Stimulated activated CD4-positive, alpha-beta T cell treated with anti-CD3 and anti-CD28 coated beads, TNF-alpha, amount 100 ng/mL, for 48 hours (primary cell): ENCODE data around the gene MARCHF3.
"Not testable (repeated sequence)": the region's sequence is repeated elsewhere in the genome, so short reads cannot be mapped to it uniquely, and the experiment has no call there.

Experiments used
- DNase-seq, 3 donors: peaks; one replicate each; pipeline ENCODE4 v3.0.0-alpha.2; 2020; ENCODE audit warnings: low read depth in 3 of 3

Gene MARCHF3

GRCh38 chr5:127051591-127051990, 21.2 kb upstream of the MARCHF3 start:
- no peak for DNase-seq

GRCh38 chr5:127046343-127047072, 16.1 kb upstream of the MARCHF3 start:
- DNase-seq = no peak

GRCh38 chr5:127042593-127042992, 12.2 kb upstream of the MARCHF3 start:
- no peak for DNase-seq

DNA sequence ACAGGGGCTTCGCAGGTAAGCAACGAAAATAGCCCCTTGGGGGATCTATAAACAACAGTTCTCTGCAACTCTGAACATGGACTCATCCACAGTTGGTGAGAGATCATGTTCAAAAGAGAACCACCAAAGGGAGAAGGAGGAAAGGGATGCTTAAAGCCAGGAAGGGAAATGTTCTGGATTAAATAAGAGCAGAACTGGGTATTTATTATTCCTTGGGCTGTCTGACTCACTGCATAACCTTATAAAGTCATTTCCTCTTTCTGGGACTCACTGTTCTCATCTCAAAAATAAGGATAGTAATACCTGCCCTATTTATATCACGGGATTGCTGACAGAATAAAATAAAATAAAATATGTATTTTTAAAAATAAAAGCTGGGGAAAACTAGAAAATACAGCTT, 11.2 kb upstream of the MARCHF3 start:
- DNase-seq = no peak

DNA sequence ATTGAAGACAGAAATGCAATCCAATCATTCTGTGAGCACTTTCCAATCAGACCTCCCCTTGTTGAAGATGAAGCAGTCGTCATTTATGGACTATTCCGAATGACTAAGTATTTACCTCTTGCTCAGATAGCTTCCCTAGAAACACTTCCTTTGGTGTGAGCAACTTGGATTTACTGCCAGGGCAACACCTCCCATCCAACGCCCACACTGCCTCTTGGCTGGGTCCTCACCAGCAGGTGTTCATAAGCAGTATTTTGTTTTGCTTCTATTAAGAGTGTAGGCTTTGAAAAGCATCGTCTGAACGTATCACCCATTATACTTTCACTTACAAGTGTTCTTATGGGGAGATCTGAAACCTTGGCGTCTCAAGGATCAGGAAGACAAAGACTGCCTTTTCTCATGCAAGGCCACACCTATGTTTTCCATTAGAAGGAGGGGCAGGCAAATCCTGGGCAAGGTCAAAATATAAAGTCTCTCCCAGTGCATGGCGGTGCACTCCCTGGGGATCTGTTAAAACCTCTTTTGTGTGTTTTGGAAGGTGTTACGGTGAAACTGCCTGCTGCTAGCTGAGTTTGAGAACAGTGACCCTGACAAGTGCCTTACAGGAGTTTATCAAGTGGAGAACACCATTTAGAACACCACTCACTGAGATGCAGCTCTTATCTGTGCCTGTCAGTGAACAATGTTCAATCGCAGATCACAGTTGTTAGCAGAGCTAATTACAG, 10.6 kb upstream of the MARCHF3 start:
- DNase-seq = no peak

DNA sequence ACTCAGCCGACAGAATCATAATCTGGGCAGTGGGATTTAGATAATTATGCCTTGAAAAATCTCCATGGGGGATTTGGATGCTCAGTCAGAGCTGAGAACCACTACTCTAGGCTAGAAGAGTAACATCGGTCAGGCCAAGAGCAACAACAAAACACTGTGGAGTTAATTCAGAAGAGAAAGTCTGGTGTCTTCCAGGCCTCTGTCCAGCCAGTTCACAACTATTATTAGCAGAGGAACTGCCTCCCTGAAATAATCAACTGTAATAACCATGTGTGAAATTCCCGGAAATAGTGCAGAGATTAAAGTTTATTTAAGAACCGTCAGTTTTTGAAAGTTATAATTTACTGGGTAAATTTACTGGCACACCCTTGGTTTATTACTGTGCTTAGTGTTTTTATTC, 8.2 kb upstream of the MARCHF3 start:
- DNase-seq = no peak

GRCh38 chr5:127031863-127032232, 1.5 kb upstream of the MARCHF3 start:
- DNase-seq = no peak

DNA sequence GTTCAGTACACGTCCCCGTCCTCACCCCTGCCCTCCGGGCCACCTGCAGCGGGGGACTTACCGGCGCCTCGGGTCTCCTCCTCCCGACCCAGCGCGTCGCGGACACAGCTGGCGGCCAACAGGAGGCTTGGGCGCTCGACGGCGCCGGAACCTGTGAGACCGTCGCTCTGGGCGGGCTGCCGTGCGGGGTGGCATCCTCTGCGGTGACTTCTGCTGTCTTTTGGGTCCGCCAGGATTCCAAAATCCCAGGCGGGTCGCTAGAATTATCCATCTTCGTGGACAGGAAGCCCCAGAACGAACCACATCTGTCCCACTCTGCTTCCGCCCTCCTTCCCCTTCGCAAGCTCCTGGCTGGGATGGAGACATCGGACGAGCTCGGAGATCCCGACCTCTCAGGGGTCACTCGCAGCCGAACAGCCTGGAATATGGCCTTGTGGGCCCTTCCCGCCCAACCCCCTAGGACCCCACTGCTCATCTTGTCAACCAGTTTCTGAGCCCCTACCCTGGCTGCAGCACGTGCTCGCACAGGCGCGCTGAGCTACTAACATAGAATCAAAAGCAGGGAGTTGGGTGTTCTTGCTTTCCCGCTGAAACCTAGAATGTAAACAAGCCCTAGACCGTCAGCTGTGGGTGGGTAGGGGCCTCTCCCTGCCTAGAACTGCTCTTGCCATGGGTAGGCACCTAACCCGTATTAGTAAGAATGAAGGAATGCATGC, 947 bp upstream of the MARCHF3 start:
- DNase-seq = peak in 1 of 3 donors; percentile 11

DNA sequence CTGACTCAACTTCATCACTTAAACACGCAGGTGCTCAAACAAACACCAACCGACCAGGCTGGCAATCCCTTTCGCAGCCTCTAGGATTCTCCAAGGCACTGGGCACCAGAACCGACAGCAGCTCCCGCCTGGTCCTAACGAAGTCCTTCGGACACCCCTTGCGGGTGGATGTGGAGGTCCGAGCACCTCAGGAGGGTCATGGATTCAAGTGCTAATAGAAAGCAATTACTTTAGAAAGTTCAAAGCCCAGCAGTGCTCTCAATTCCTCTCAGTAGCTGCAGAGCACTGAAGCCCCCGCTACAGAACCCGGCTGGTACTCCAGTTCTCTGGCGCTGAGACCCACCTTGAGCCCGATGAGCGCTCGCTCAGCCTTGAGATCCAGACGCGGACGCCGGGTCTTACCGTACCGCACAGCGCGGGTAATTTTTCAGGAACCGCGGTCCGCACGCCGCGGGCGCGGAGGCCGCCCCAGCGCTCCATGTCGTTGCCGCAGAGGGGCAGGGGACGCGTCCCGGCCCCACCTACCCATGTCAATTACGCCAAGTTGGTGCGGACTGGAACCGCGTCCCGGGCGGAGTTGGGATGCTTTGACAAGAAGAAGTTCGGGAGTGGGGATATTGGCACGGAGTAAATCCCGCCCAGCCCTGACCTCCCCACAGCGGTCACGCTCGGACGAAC, 638 bp downstream of the MARCHF3 start:
- peak in 1 of 3 donors; percentile 43 for DNase-seq

DNA sequence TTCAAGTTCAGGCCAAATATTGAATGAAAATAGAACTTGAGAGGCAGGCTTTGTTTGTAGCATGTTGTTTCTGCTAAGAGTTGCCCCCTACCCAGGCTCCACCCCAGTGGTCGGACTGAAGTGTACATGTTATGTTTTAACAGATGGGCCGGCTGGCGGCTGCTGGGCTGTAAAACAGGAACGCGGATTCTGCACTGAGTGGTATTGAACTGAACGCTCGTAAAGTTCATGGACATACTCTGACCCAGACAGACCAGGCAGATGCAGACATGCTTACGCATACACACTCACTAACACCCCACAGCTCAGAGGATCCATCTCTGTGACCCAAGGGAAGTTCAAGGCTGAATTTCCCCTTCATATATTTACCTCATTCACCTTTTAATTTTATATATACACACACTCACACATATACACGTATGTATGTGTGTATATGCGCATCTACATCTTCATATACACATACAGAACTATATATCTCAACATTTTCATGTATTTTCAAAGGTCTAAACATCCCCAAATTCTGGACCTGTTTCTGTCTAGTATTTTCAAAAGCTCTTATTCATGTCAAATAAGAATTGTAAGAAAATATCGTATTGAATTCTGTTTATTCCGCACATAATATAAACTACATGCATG, 1.4 kb downstream of the MARCHF3 start:
- DNase-seq = no peak

DNA sequence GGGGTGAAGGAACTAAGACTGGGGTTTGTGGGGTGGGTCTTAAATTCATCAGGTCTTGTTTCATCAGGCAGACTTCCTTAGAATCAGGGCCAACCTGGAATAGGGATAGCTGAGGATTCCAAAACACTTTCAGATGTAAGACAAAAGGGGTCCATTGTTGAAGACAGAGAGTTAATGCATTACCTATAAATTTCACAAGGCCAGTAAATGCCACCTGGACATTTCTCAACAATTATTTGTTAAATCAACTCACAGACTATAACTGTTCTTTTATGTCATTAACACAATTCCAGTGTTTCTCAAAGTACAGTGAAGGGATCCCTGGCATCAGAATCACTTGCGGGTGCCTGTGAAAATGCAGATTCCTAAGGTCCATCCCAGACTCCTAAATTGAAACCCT, 2.8 kb downstream of the MARCHF3 start:
- DNase-seq = no peak

DNA sequence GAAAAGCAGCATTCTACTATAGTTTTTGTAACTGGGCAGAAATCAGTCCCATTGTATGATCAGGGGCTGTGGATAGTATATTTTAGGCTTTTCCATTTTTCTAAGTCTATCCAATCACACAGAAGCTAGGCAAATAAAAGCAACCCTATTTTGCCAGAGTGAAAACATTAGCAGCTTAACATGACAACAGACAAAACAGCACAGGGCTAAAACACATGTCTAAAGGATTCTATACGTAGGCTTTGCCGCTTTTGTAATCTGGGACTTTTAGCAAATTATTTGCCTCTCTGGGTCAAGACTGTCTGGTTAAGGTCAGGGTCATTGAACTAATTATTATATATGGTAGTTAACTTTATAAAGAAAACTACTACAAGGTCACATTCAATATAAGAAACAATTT, 4.2 kb downstream of the MARCHF3 start:
- no peak for DNase-seq

DNA sequence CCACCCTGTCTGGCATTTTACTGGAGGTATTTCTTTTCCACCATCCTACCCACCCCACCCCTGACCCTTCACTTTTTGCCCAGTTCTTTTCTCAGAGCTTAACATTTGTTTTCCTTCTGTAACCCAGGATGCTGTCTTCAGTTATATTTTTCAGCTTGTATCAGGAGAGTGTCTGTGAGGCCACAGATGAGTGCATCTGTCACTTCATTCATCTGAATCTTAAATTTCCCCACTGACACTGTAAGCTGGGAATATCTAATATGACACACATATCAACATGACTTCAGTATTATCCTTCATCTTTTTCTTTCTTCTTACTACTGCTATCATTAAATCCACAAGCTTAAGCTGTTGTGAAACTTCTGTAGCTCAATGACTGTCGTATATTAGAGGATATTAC, 4.9 kb downstream of the MARCHF3 start:
- DNase-seq = no peak

DNA sequence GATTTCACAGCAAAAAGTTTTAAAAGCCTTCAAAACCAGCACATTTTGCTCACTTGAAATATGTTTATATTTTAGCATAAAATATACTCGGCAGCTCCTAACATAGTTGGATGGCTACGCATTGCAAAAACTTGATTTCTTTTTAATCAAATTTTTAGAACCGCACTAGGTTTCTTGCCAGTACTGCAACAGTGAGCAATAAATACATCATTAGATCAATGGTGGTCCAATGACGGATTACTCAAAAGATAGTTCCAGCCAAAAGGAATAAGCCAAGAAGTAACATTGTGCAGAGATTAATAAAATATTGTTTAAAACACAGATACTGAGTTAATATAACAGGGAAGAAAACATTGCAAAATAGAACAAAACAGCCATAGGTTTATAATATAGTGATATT, 5.5 kb downstream of the MARCHF3 start:
- DNase-seq = no peak

GRCh38 chr5:127023552-127024191, 6.7 kb downstream of the MARCHF3 start:
- not testable (repeated sequence) for DNase-seq

GRCh38 chr5:127022846-127023245, 7.5 kb downstream of the MARCHF3 start:
- DNase-seq = no peak

- DNase-seq = no peak
Measured at GRCh38 chr5:127019928-127020327, 10.4 kb downstream of the MARCHF3 start.

DNA sequence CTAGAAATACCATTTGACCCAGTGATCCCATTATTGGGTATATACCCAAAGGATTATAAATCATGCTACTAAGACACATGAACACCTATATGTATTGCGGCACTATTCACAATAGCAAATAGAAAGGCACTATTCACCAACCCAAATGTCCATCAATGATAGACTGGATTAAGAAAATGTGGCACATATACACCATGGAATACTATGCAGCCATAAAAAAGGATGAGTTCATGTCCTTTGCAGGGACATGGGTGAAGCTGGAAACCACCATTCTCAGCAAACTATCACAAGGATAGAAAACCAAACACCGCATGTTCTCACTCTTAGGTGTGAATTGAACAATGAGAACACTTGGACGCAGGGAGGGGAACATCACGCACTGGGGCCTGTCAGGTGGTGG, 13.6 kb downstream of the MARCHF3 start:
- DNase-seq = not testable (repeated sequence)

DNA sequence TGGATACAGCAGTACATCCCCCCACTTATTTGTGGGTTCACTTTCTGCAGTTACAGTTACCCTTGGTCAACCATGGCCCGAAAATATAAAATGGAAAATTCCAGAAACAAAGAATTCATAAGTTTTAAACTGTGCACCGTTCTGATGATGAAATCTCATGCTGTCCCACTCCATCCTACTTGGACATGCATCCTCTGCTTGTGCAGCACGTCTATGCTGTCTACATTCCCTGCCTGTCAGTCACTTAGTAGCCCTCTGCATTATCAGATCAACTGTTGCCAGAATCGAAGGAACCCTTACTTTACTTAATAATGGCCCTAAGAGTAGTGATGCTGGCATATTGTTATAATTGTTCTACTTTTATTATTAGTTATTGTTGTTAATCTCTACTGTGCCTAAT, 14.6 kb downstream of the MARCHF3 start:
- no peak for DNase-seq

DNA sequence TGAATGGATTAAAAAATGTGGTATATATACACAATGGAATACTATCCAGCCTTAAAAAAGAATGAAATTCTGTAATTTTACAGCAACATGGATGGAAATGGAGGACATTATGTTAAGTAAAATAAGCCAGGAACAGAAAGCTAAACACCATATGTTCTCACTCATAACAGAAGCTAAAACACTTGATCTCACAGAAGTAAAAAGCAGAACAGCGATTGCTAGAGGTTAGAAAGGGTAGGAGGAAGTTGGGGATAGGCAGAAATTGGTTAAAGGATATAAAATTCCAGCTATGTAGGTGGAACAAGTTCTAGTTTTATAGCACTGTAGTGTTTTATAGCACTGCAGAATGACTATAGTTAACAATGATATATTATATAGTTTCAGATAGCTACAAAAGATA, 15.8 kb downstream of the MARCHF3 start:
- DNase-seq = no peak

DNA sequence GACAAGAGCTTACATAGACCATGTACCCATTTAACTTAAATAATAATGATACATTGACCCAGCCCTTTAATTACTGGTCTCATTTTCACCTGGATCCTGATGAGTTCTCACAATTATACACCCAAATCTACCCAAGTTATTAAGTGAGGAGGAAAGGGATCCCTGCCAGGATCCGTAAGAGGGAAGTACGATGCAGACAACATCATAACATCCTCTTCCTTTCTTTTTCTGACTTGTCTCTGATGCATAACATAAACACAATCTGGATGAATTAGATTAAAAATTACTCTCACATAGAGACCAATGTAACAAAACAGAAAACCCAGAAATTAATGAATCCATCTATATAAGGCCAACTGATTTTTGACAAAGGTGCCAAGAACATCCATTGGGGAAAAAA, 17.0 kb downstream of the MARCHF3 start:
- no peak for DNase-seq
